Activated gamma-delta T cell (primary cell): ENCODE measurements around the gene JPH3.

Experiments used
- DNase-seq: peaks from one replicate; lab custom pipeline; 2025; lab: John Stamatoyannopoulos, UW

The JPH3 gene

DNA sequence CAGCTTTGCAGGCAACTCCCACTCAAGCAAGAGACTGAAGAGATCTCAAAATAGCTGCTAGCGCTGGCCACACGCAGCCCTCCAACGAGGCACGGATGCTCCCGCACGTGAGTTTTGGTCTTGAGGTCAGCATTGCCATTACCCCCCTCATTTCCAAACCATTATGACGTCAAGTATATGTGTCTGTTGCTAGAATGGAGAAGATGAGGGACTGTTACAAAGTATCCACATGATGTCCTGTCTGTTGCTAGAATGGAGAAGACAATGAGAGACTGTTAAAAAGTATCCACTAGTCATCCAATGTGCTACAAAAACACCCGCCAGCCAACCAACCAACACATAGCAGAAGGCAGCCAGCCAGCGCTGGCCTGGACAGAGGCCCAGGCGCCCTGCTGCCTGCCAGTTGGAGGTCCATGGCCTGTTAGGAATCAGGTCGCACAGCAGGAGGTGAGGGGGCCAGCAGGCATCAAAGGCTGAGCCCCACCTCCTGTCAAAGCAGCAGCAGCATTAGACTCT is 138.7 kb downstream of the JPH3 start:
- DNase-seq, result no peak

DNA sequence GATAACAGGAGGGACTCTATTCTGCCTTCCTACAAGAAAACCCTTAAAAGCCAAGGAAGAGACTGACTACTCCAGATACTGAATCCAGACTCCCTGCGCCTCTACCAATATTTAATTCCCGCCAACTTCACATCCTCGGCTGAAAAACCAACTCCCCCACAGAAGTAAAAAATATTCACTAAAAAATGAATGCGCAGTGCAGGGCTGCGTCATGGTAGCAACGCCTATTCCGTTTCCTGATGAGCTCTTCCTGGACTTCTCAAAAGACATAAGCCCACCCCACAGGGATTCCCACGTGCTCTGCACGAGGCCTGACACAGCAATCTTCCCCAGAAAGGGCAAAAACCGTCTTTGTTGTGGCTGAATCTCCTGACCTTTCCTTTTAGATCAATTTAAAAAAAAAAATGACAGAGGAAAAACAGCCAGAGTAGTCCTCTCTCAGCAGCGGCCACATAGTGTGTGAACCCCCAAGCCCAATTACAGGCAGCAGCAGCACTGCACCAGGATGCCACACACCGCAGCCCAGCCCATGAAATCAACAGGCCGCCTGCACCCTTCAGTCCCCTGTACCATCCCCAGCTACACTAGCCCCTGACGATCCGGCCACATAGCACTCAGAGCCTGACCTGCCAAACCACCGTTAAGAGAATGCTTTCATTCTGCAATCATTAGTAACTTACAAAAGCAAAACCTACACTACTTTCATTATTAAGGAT is 139.6 kb downstream of the JPH3 start:
- DNase-seq, result no peak

DNA sequence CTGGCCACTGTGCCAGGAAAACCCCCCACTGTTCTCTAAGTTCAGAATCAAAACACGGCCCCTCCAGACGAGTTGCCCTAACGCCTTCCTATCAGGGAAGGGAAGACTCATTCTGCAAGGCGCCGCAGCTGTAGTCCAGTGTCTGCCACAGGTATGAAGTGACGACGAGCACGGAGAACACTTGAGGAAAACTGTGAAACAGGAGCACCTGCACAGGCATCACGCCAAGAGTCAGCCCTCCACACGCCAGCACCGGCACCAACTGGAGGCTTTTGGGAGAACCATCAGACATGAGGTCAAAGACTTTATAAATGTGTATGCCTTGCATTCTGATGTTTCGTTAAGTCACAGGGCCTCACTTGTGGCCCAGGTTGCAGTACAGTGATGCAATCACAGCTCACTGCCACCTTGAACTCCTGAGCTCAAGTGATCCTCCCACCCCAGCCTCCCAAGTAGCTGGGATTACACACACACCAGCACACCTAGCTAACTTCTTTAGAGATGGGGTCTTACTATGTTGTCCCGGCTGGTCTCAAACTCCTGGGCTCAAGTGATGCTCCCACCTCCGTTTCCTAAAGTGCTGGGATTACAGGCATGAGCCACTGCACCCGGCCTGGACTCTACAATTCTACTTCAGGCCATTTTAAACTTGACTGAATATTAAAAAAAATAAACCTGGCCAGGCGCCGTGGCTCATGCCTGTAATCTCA is 140.6 kb downstream of the JPH3 start:
- no peak for DNase-seq

GRCh38 chr16:87744750-87745514 is 142.6 kb downstream of the JPH3 start:
- DNase-seq, result no peak

DNA sequence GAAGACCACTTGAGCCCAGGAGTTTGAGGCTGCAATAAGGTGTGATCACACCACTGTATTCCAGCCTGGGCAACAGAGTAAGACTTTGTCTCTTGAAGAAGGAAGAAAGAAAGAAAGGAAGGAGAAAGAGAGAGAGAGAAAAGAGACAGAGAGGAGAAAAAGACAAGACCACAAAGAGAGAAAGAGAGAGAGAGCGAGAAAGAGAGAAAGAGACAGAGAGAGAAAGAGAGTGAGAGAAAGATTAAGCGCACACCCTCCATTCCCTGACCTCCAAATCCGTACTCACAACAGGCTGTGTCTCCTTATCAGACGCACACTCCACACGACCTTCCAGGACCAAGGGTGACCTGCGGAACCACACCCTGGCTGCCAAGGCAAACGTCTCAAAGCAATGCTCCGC is 143.9 kb downstream of the JPH3 start:
- DNase-seq, result no peak
